ENCODE measurements around the gene SLC16A7.
A peak's percentile ranks its signal among the peaks of the same experiment; 100 is the strongest.

GRCh38 chr12:59834659-59835474, 239.0 kb downstream of the SLC16A7 start:
- no peak for TF ChIP-seq POLR2AphosphoS5 (IDR thresholded peaks at IDR 0.05)
- TF ChIP-seq EP300 (conservative IDR thresholded peaks at IDR 0.05; ENCODE audit: poor library complexity, severe bottlenecking): no peak
- no peak for TF ChIP-seq SMC3 (conservative IDR thresholded peaks at IDR 0.05; ENCODE audit: poor library complexity)
- TF ChIP-seq CTCF (IDR thresholded peaks at IDR 0.05; ENCODE audit: poor library complexity, severe bottlenecking): peak; percentile 25
- TF ChIP-seq TAF1 (IDR thresholded peaks at IDR 0.05; ENCODE audit: low read depth): no peak
- TF ChIP-seq EZH2 (IDR thresholded peaks at IDR 0.05; ENCODE audit: borderline replicate concordance, insufficient read depth, low read length, poor library complexity, severe bottlenecking): no peak
- TF ChIP-seq, protein P1, sequence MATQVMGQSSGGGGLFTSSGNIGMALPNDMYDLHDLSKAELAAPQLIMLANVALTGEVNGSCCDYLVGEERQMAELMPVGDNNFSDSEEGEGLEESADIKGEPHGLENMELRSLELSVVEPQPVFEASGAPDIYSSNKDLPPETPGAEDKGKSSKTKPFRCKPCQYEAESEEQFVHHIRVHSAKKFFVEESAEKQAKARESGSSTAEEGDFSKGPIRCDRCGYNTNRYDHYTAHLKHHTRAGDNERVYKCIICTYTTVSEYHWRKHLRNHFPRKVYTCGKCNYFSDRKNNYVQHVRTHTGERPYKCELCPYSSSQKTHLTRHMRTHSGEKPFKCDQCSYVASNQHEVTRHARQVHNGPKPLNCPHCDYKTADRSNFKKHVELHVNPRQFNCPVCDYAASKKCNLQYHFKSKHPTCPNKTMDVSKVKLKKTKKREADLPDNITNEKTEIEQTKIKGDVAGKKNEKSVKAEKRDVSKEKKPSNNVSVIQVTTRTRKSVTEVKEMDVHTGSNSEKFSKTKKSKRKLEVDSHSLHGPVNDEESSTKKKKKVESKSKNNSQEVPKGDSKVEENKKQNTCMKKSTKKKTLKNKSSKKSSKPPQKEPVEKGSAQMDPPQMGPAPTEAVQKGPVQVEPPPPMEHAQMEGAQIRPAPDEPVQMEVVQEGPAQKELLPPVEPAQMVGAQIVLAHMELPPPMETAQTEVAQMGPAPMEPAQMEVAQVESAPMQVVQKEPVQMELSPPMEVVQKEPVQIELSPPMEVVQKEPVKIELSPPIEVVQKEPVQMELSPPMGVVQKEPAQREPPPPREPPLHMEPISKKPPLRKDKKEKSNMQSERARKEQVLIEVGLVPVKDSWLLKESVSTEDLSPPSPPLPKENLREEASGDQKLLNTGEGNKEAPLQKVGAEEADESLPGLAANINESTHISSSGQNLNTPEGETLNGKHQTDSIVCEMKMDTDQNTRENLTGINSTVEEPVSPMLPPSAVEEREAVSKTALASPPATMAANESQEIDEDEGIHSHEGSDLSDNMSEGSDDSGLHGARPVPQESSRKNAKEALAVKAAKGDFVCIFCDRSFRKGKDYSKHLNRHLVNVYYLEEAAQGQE (IDR thresholded peaks at IDR 0.05; ENCODE audit: borderline replicate concordance): no peak
